Measurements from ENCODE around the gene NRDC.
A peak's percentile ranks its signal among the peaks of the same experiment; 100 is the strongest.

Gene NRDC

DNA sequence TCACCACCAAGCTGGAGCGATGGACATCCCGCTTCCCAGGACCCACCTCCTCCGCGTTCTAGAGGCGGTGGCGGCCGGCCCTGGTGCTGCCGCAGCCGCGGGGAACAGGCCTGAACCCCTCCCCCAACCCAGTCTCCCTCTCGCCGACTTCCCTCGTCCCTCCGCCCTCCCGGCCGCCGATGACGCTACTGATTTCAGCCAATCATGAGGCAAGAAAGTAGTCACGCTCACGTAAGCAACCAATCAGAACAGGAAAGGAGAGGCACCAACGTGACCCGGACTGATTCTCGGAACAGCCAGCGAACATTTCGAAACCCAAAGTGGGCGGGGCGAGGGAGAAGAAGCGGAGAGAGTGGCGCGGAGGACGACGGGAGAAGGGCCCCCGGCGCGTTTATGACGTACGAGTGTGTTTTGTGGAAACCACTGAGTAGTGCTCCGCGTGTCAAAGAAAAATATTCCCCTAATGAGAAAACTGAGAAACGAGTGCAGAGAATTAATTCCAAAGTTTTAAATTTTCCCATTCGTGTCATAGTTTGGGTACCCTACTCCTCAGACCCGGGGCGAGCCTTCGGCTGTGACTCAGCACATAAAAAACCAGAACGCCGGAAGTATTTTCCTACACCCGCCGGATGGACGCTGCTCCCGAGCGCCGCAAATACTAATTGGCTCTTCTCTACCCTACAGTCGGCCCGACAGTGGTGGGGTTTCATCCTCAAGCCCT, at the start of gene NRDC:
TSS of gene NRDC (minus strand) at position 112 of the 721 bp plus-strand sequence. CDS start 112 bp downstream, outside the sequence.
- FAIRE-seq (peak; percentile 88), DNase-seq (ENCODE audit: insufficient read length, low spot score) (peak; percentile 81)
- TF ChIP-seq POLR2A (IDR thresholded peaks at IDR 0.05; ENCODE audit: low read depth, low read length), result peak; percentile 93

DNA sequence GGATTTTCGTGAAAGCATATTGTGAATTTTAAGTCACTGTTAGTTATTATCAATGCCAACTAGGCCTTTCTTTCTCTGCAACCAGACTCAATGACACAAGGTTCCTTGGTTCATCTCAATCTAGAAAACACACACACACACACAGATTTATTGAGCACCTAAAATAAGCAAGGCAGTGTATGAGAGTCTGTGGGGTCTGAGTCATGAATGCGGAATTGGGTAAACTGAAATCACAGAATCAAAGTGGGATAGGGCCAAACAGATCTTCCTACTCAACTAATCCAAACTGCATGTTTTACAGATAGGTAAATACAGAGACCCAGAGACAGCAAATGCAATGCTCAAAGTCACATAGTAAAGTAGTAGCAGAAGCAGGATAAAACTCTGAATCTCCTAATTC, 48.5 kb upstream of the NRDC start:
- DNase-seq (ENCODE audit: insufficient read length, low spot score) (no peak), FAIRE-seq (no peak)
- no peak for TF ChIP-seq POLR2A (IDR thresholded peaks at IDR 0.05; ENCODE audit: low read depth, low read length)

- TF ChIP-seq POLR2A (IDR thresholded peaks at IDR 0.05; ENCODE audit: low read depth, low read length), result no peak
- FAIRE-seq (no peak), DNase-seq (ENCODE audit: insufficient read length, low spot score) (no peak)
Measured at GRCh38 chr1:51926171-51926812, 47.8 kb upstream of the NRDC start.

GRCh38 chr1:51924455-51924854, 45.9 kb upstream of the NRDC start:
- TF ChIP-seq POLR2A (IDR thresholded peaks at IDR 0.05; ENCODE audit: low read depth, low read length), result no peak
- DNase-seq (ENCODE audit: insufficient read length, low spot score) (peak; percentile 15), FAIRE-seq (no peak)

DNA sequence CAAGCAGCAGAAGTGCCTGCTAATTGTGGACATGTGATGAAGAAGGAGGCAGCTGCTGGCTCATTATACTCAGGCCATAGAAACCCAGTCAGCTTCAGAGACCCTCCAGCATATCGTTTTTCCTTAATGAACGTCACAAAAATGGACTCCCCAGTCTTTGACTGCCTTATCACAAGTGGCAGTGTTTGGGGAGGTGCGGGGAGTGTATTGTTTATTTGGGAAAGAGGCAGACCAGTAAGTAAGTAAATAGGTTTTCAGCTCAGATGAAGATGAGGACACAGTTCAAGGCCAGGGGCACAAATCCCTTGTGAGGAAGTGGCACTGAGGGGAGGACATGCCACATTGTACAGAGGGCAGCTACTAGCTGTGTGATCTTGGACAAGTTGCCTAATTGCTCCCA, 43.5 kb upstream of the NRDC start:
- DNase-seq (ENCODE audit: insufficient read length, low spot score) (no peak), FAIRE-seq (no peak)
- no peak for TF ChIP-seq POLR2A (IDR thresholded peaks at IDR 0.05; ENCODE audit: low read depth, low read length)

DNA sequence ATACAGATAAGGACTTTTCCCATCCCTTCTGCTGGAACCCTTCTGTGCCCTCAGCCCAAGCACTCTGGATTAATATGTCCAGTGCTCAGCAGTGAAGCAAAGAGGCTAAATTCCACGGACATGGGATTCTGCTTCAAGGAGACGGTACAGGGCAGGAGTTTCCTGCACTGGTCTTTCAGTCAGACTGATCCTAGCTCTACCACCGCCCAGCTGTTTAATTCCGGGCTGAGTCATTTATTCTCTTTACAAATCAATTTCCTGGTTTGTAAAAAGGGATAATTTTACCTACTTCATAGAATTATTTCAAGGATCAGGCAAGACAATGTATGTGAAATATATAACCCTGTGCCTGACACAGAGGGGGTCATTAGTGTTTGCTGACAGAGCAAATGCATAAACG, 41.6 kb upstream of the NRDC start:
- FAIRE-seq, result no peak
- TF ChIP-seq POLR2A (IDR thresholded peaks at IDR 0.05; ENCODE audit: low read depth, low read length), result no peak

DNA sequence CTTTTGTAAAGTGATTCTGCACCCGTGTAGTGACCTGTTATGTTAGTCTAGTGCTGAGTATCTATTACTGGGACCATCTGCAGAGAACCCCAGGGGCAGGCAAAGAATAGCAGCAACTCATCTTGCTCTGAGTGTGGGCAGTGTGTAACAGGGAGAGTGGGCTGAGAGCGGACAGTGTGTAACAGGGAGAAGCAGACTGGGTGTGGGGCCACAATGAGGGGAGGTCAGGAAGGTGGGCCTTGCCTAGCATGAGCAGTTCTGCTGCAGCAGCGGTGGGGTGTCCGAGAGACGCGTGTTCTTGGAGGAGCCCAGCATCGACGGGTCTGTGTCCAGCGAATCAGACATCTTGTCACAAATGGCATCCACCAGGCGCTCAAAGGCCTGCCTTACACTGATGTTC, 41.2 kb upstream of the NRDC start:
- DNase-seq (ENCODE audit: insufficient read length, low spot score), result no peak
- FAIRE-seq, result no peak
- no peak for TF ChIP-seq POLR2A (IDR thresholded peaks at IDR 0.05; ENCODE audit: low read depth, low read length)

More for the DNA sequence above, 41.6 kb upstream of the NRDC start:
- no peak for DNase-seq (ENCODE audit: insufficient read length, low spot score)

DNA sequence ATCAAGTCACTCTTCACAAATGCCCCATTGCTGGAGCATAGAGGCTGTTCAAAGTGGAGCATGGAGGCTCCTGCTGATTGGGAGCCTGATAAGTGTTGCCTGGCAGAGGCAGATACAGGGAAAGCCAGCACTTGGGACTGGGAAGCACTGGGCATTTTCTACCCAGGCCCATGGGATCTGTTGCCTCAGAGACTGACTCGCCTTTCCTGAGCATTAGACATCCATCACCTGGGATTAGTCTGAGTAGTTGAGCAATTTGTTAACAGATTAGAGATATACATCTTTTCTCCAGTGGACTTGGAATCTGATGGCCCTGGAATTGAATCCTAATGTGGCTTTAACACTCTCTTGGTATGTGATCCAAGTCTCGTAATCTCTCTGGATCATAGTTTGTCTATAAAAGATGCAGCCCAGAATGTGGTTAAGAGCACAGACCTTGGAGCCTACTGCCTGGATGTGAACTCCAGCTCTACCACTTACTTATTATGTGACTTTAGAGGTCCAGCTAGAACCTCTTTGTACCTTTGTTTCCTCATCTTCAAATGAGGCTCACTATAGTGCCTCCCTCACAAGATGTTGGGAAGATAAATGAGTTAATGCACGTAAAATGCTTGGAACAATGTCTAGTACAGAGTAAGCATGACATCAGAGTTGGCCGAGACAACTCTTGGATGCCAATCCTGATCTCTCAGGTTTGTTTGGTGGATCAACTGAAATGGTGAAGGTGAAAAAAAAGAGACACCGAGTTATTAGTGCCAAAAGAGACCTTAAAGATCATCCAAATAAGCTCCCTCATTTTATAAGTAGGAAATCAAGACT, 38.3 kb upstream of the NRDC start:
- FAIRE-seq, result peak; percentile 67
- no peak for TF ChIP-seq POLR2A (IDR thresholded peaks at IDR 0.05; ENCODE audit: low read depth, low read length)

DNA sequence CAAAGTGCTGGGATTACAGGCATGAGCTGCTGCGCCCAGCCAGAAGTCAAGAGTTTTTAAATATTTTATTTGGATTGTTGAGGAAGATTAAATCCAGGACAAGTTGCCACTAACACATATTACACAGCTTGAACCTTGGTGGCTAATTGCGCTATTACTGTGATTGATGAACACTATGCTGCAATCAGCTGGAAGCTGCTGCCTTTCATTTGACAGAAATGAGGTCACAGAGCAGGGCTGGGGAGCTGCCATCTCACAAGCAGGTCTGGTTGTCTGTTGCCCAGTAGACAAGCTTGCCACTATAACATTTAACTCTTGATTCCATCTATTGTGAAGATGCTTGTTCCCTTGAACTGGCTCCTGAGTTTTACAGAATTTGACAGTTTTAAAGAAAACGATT, 37.4 kb upstream of the NRDC start:
- TF ChIP-seq POLR2A (IDR thresholded peaks at IDR 0.05; ENCODE audit: low read depth, low read length), result no peak
- FAIRE-seq (no peak), DNase-seq (ENCODE audit: insufficient read length, low spot score) (no peak)

More for the DNA sequence above, 38.3 kb upstream of the NRDC start:
- DNase-seq (ENCODE audit: insufficient read length, low spot score), result peak; percentile 19

GRCh38 chr1:51912881-51913280, 34.4 kb upstream of the NRDC start:
- TF ChIP-seq POLR2A (IDR thresholded peaks at IDR 0.05; ENCODE audit: low read depth, low read length), result no peak
- FAIRE-seq, result no peak
- DNase-seq (ENCODE audit: insufficient read length, low spot score), result no peak

- DNase-seq (ENCODE audit: insufficient read length, low spot score) (no peak), FAIRE-seq (no peak)
- TF ChIP-seq POLR2A (IDR thresholded peaks at IDR 0.05; ENCODE audit: low read depth, low read length), result no peak
Measured at GRCh38 chr1:51910221-51911000, 31.9 kb upstream of the NRDC start.

DNA sequence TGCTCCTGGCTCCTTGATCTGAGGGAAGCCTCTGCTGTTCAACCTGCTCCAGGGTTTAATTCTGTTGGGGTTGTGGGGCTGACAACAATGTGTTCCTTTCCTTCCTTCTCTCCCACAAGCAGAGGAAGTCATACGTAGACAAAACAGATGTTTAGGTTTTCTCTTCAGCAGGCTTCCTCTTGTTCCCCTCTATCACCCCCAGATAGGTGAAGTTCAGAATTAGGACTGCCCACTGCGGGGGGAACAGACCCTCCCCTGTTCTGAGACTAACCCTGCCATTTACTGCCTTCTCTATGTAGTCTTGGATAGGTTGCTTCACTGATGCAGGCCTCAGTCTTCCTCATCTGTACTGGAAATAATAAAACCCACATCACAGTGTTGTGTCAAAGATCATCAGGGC, 30.0 kb upstream of the NRDC start:
- FAIRE-seq (no peak), DNase-seq (ENCODE audit: insufficient read length, low spot score) (no peak)

DNA sequence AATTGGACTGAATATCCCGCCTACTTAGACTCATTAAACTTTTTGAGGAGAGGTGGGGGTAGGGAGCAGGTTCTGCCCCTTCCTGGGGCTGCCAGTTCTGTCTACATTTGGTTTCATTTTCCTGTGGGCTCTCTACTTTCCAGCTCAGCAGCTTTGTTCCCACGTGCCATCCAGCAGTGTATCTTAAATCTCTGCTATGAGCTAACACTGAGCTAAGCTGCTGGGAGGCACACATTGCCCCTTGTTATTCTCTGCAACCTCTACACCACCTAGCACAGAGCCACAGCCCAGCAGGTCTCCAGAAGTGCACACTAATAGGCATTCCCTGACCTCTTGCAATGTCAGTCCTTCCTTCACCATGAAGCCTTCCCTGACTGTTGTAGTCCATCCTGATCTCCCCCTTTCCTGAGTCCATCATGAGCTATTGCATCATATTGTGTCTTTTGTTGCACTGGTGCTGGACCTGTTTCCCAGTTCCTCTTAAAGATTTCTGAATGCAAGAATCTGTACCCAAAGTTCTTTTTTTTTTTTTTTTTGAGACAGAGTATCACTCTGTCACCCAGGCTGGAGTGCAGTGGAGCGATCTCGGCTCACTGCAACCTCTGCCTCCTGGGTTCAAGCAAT, 28.7 kb upstream of the NRDC start:
- no peak for FAIRE-seq

More for the DNA sequence above, 30.0 kb upstream of the NRDC start:
- no peak for TF ChIP-seq POLR2A (IDR thresholded peaks at IDR 0.05; ENCODE audit: low read depth, low read length)

More for the DNA sequence above, 28.7 kb upstream of the NRDC start:
- DNase-seq (ENCODE audit: insufficient read length, low spot score), result no peak
- TF ChIP-seq POLR2A (IDR thresholded peaks at IDR 0.05; ENCODE audit: low read depth, low read length), result no peak
